GM18909 (cell line): ENCODE data around the gene HEXD.
"Not testable (repeated sequence)": the region's sequence is repeated elsewhere in the genome, so short reads cannot be mapped to it uniquely, and the experiment has no call there.

ENCODE experiments used
- ATAC-seq: cut with Tn5 transposase; IDR thresholded peaks from one replicate; pipeline ENCODE4 v1.9.1; 2021; ENCODE audit warnings: mild to moderate bottlenecking; ENCODE audit not compliant: unreplicated experiment, poor library complexity

Gene HEXD

DNA sequence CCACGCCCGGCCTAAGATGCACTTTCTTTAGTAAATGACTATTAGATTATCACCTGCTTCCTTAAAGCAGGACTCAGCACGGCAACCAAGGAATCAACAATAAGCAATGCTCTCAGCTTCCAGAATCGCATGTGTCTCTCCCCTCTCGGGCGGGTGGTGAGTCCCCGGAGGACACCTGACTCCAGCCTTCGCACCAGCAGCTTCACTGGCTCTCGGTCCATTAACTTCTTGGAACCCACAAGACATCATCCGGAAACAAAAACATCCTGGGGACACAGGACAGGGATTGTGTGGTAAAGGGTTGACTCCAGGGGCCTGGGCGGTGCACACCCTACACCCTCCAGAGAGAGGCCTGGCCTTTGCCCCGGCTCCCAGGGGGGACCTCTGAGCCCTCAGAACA lies 23.9 kb upstream of the HEXD start:
- ATAC-seq: no peak

DNA sequence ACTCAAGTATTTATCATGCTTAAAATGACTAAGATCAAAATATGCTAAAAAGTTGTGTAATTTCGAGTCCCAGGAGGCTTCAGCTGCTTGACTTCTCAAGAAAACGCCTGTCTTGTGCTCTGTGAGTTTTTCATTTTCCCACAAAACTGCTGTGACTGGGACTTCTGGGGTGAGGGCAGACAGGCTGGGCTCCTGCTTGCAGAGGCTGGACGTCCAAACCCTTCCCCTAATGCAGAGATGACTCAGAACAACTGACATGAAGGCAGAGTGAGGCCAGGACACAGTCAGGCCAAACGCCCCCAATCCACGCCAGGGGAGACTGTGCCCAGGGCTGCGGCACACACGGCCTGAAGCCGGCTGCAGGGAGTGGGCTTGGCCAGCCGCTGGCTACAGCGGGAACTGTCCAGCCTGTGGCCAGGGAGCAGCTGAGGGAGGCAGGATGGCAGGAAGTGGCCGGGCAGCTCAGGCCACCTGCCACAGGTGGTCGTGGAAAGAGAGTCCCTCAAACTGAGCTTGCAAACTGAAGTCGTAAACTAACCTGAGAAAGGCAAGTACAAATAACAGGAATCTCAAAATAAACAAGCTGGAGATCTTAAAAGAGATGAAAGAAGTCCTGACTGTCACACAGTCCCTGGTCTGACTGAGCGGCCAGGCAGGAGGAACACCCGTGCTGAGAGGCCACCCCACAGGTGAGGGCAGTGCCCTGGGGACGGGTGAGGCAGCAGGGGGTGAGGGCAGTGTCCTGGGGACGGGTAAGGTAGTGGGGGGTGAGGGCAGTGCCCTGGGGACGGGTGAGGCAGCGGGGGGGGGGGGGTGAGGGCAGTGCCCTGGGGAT lies 21.3 kb upstream of the HEXD start:
- ATAC-seq: no peak

DNA sequence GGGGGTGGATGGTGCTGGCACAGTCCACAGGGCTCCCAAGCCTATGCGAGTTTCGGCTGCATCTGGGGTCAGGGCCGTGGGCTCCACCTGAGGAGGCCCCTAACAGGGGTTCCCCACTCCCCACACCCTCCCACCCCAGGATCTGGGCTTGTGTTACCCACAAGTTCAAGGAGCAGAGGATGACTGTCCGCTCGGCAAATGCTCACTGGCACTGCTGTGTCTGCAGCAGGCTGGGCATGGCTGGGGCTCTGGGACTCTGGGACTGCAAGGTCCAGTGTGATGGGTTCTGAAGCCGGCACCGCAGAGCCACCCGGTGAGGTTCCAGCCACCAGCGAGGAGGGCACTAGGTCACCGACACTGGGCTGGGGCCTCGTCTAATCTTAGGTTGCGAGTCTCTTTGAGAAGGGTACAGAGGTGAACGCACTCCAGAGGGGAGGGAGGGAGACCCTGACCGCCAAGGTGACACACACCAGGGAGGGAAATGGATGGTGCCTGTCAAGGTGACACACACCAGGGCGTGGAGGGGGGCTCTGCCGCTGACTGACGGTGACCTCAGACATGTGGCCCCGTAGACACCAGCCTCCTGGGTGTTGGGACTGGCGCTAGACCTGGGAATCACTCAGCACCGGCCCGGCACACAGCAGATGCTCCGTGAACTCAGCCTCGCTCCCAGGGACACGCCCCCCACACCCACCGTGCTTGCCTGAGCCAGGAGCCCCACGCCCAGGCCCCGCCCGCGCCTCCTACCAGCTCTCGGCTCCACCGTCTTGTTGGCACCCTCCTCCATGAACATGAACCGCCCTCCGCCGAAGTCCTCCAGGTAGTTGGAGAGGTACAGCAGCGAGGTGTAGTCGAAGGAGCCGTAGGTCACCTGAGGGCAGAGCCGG lies 20.5 kb upstream of the HEXD start:
- ATAC-seq: no peak

DNA sequence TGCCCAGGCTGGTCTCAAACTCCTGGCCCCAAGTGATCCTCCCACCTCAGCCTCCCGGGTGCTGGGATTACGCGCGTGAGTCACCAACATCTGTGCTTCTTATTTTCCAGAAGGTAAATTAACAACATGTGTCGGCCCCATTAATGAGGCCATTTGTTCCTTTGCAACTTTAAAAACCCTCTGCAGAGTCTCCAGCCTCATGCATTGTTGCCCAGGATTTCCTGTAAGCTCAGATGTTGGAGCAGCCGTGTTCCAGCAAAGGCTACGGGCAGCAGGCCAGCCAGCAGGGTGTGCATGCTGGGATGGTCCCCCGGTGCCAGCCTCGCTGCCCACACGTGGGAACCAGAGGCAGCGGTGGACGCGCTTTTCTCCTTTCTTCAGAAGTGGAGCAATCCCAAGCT lies 19.1 kb upstream of the HEXD start:
- no peak for ATAC-seq

DNA sequence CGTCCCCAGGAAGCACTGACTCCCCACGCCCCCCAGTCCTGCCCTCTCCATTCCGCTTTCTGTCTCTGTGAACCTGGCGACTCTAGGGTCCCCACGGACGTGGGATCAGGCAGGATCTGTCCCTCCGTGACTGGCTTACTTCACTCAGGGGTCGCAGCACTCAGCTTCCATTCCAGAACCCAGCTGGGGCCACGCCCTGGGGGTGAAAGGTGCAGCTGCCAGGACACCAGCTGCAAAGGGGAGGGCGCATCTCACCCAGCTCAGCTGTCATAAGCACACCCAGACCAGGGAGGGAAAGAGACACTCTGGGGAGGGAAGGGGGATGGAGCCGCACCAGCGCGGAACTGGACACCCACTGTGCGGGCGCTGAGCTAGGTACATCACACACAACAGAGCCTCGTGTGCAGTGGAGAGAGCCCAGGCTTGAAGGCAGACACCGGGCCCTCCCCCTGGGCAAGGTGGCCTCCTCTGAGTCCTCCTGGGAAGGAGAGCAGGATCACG lies 18.5 kb upstream of the HEXD start:
- no peak for ATAC-seq

DNA sequence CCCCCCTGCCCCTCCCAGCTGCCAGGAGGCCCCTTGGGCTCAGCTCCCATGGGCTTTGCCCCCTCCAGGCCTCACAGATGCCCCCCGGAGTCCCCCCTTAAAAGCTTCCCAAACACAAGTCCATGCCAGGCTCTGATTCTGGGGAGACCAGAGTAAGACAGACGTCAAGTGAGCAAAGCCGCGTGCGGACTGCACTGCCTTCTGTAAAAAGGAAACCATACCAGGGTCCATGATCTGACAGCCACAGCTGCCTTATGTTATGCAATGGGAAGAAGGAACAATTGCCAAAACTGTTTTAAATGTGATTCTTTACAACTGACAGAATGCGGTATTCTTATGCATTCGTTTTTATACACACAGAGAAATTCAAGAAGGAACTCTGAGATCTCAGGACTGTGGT lies 17.9 kb upstream of the HEXD start:
- ATAC-seq: no peak

DNA sequence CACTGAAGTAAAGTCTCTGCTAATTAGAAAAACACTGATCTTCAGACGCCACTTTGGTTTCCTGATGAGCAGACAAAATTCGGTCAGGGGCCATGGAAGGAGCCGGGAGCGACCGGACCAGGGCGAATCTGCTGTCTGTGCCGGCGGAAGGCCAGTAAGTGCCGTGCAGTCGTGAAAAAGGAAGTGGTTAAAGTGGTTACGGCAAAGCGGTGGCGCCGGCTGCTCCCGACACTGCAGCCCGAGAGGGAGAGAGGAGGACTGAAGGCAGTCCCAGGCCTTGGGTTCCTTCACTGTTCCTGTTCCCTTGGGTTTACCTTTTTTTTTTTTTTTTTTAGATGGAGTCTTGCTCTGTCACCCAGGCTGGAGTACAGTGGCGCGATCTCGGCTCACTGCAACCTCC lies 17.3 kb upstream of the HEXD start:
- ATAC-seq: no peak

DNA sequence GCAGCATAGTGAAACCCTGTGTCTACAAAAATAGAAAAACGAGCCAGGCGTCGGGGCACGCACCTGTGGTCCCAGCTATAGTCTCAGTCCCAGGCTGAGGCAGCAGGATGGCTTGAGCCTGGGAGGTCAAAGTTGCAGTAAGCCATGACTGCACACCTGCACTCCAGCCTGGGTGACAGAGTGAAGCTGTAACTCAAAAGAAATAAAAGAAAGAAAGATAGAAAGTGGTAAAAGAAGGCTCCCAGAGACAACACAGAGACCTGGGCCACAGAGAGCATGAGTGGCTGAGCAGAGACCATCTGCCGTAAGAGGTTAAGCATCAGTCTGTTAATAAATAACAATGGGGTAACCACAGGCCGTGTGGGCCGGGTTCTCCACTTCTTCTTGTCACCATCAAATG lies 15.3 kb upstream of the HEXD start:
- peak; percentile 80 for ATAC-seq

DNA sequence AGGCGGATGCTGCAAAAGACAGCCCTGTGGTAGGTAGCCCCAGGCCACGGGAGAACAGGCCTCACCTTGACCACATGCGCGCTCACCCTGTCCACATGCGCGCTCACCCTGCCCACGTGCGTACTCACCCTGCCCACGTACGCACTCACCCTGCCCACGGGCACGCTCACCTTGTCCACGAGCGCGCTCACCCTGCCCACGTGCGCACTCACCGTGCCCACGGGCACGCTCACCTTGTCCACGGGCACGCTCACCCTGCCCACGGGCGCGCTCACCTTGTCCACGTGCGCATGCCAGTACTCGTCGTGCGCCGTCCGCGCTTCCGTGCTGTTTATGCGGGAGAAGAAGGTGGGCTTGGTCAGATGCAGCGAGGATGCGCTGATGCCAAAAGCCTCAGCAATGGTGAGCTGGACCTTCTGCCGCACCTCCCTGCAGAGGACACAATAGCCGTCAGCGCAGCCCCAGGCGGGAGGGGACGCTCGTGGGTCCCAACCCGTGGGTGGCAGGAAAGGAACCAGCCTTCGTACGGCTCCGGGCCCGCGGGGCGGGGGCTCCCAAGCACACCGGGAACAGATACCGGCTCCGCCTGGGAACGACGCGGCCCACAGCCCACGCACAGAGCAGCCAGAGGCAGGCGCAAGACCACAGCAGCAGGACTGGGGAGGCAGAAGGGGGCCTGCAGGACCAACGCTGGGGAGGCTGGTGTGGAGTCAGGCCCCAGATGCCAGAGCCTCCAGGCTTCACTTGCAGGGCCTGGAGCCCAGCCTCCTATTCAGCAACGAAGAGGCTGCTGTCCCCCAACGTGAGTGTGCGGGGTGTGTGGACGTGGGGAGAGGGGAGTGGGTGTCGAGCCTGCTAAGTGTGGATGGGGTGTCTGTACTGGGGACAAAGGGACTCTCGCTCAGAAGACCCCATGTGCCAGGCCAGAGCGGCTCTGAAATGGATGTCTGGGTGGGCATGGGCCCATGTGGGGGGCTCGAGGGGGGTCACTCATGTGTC lies 14.2 kb upstream of the HEXD start:
- ATAC-seq: no peak

DNA sequence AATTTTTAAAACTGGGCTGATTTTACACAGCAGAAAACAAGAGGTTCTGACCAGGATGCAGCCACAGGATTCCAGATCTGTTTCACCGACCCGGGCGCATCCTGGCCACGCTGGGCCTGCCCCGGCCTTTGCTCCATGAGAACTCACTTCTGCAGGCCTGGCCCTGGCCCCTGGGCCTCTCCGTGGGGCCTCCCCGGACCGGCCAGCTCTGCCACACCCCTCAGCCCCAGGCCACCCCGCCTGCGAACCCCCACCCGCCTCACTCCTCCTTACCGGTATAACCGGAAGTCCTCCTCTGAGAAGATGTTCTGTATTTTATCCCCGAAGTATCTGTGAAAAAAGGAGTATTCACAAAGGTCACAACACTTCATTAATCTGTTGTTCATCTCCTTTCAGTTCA lies 13.1 kb upstream of the HEXD start:
- no peak for ATAC-seq

DNA sequence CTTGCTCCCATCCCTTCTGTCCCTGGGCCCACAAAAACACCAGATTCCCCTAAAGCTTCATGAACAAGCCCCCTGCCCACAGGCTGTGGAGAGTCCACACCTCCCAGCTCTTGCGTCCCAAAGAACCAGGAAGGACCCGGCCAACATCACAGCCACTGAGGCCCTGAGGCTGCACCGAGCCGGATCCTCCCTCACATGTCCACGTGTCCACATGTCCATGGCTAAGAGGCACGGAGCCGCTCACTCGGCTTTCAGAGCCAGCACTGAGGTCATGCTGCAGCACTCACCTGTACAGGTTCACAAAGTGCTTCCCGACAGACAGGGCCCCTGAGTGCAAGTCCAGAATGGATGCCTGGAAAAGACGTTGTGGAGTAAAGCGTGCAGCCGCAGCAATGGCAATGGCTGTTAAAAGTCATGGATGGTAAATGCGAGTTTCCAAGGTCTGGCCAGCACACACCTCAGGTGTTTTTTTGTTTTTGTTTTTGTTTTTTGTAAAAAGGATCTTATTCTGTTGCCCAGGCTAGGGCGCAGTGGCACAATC lies 11.9 kb upstream of the HEXD start:
- no peak for ATAC-seq

DNA sequence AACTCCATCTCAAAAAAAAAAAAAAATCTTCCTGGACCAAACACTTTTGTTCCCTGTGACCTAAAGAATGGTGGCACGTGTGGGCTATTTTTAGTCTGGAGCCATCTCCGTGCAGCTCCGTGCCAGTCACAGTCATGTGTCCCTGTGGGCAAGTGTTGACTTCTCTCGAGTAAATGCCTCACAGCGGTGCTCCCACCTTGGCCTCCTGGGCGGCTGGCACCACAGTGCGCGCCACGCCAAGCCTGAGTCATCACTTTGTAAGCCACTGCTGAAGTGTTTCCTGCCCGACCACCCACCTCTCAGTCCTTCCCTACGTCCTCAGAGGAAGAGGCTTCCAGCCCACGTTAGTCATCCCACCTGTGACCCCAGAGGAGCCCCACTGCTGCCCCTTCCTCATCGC lies 10.9 kb upstream of the HEXD start:
- no peak for ATAC-seq

DNA sequence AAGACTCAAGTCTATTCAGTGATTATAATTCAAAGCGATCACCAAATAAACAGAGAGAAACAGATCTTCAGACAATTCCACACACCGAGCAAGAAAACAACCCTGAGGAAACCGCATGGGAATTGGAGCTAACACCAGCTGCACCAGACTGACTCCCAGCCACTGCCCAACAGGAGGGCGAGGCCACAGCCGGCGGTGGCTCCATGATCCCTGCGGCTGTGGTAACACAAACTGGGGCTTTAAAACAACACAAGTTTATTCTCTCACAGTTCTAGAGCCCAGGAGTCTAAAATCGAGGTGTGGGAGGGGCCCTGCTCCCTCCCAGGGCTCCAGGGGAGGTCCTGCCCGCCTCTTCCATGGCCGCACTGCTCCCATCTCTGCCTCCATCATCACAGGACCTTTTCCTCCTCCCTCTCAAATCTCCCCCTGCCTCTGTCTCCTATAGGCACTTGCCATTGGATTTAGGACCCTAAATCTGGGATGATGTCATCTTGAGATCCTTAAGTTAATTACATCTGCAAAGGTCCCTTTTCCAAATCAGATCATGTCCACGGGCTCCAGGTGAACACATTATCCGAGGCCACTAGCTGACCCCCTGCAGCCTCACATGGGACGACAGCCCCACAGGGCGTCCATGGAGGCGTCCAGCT lies 9.7 kb upstream of the HEXD start:
- no peak for ATAC-seq

DNA sequence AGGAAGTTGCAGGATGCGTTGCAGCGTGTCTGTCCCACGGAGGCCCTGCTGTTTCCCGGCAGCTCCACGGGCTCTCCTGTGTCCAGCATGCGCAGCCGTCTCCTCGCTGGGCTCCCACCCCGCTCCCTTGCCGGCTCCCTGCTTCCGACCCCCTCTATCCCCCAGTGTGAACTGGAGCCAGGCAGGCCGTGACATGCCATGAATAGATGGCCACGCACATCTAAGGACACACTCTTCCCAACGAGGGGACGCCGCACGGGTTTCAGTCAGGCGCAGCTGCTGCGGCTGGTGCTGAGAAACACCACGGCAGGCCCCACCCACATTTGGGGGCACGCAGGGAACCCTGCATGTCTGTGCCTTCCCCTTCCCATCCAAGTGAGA lies 9.2 kb upstream of the HEXD start:
- ATAC-seq: no peak

DNA sequence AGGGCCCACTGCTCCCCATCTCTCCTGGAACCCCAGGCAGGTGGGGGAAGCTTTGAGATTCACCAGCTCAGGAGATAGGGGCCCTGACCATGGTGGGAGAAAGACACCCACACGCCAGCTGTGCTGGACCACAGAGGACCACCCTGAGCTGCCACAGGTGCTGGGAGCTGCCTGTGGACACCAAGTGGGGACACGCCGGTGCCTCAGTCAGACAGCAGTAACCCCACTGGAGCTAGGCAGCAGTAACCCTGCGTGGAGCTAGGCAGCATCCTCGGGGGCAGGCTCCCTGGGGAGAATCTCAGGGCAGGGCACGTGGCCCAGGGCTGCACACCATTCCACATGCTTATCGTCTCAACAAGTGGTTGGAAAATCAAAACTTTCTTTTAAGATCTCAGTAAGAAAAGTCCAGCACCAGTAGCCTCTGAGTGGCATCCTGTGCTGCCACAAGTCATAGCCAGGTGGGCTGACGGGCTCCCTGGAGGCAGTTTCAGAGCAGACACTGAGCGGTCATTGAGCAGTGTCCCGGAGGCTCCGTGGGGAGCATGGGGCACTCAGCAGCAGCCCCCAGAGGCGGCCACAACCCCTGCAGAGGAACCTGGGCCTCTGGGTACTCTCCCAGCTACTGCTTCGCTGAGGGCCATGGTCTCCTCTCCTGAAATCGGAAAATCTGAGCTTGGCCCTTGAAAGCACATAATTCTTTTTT lies 8.0 kb upstream of the HEXD start:
- no peak for ATAC-seq

DNA sequence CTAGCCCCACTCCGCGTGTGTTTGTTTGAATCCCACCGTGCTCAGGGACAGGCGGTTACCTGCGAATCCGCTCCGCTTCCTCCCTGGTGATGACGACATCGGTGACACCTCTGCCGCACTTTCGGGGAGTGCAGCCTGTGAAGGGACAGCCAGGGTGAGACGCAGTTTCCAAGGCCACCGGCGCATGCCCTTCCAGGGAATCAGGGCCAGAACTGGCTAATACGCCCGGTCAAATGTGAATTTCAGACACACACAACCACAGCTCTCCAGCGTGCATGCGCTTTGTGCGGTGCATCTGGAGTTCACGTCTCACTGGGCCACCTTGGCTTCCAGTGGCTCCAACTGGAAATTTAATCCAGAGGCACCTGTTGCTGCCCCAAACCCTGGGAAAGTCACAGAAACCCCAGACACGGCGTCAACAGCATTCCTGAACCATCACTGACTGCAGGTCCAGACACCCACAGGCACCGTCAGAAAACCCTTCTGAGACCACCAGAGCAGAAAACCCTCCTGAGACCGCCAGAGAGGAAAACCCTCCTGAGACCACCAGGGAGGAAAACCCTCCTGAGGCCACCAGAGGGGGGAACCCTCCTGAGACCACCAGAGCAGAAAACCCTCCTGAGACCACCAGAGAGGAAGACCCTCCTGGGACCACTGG lies 6.6 kb upstream of the HEXD start:
- no peak for ATAC-seq

DNA sequence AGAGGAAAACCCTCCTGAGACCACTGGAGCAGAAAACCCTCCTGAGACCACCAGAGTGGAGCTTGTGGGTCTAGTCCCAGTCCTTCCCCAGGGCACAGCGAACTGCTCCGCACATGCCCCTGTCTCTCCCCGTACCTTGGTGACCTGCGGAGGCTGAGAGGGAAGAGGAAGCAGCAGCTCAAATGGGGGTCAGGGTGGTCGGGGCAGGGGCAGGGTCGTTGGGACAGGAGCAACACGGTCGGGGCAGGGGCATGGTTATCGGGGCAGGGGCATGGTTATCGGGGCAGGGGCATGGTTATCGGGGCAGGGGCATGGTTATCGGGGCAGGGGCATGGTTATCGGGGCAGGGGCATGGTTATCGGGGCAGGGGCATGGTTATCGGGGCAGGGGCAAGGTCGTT lies 6.1 kb upstream of the HEXD start:
- ATAC-seq: not testable (repeated sequence)
